ENCODE results near the gene MAP3K2.

DNA sequence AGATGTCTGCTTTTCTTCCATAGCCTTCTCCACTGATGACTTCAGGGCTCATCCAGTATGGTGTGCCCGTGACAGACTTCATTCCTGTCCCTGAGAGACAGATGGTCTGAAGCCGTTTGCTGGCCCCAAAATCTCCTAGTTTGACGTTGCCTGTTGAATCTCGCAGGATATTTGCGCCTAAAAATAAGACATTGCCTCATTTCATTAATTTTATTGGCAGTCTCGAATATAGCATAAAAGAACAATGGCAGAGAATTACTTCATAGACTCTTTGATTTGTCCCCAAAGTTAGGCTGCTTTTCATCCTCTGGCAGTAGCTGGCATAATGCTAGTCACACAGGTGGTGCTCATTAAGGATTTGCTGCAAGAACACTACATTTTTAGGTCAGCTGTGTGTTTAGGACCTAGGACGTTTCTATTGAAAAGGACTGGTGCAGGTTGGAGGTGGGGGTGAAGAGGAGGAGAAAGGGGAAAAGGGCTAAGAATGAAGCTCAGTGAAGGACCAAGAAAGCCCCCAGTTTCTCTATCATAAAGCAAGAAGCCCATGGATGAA is 79.1 kb downstream of the MAP3K2 start:
- TF ChIP-seq EZH2 (IDR thresholded peaks at IDR 0.05; ENCODE audit: insufficient read depth, low read length): no peak
- TF ChIP-seq, protein P1, sequence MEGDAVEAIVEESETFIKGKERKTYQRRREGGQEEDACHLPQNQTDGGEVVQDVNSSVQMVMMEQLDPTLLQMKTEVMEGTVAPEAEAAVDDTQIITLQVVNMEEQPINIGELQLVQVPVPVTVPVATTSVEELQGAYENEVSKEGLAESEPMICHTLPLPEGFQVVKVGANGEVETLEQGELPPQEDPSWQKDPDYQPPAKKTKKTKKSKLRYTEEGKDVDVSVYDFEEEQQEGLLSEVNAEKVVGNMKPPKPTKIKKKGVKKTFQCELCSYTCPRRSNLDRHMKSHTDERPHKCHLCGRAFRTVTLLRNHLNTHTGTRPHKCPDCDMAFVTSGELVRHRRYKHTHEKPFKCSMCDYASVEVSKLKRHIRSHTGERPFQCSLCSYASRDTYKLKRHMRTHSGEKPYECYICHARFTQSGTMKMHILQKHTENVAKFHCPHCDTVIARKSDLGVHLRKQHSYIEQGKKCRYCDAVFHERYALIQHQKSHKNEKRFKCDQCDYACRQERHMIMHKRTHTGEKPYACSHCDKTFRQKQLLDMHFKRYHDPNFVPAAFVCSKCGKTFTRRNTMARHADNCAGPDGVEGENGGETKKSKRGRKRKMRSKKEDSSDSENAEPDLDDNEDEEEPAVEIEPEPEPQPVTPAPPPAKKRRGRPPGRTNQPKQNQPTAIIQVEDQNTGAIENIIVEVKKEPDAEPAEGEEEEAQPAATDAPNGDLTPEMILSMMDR (IDR thresholded peaks at IDR 0.05; ENCODE audit: insufficient read depth, low read depth, low read length): no peak
